Glomerular endothelial cell (primary cell): ENCODE data around the gene PHRF1. TPM values are rescaled to one million over a fixed set of nuclear protein-coding genes. Genes with fewer than 3 reads are reported as not detected.

ENCODE experiments used
- DNase-seq: peaks from one replicate; pipeline ENCODE4 v3.0.0-alpha.2; 2011; ENCODE audit warnings: low read depth, low spot score; ENCODE audit errors: extremely low read depth
- total RNA-seq: library from RNA; depleted of rRNA; stranded (reverse); fragments of >200 nt; gene quantifications from 2 replicates; pipeline ENCODE4 v1.2.3, GENCODE V29; 2015

Gene PHRF1
- total RNA-seq: 22.4 and 46.5 TPM in 2 replicates

GRCh38 chr11:575996-576768 lies at the start of gene PHRF1:
PHRF1 (plus strand) TSS chr11:576470; CDS start chr11:581513, 5,043 bp downstream.
- DNase-seq: peak; percentile 72

GRCh38 chr11:528166-528814 lies 48.0 kb upstream of the PHRF1 start:
- DNase-seq: no peak

- no peak for DNase-seq
These were observed 47.2 kb upstream of the PHRF1 start for GRCh38 chr11:528815-529727.

DNA sequence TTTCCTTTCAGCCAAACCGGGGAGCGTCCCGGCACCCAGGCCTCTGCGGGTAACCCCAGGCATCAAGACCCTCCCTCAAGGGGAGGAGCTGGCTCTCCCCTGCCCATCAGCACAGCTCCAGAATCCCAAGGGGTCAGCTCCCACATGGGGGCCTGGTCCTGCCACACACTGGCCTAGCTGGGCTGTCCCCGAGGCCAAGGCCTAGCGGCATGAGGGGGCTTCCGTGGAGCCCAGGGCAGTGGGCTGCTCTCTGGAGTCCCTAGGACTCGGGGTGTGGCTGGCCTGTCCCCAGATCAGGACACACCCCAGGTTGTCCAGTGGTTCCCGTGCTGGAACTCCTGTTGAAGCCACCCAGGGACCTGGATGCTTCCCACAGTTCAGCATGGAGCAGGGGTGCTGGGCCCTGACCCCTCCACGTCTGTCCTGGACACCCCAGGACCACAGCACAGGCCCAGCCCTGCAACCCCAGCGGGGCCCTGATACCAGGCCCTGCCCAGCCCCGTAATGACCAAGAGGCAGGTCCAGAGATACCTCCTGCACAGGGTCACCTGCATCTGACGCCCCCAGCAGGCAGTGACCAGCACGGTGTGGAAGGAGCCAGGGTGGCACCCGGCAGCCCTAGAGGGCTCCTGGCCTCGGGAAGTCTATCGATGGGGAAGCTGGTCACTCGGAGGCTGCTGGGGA lies 46.4 kb upstream of the PHRF1 start:
- no peak for DNase-seq

DNA sequence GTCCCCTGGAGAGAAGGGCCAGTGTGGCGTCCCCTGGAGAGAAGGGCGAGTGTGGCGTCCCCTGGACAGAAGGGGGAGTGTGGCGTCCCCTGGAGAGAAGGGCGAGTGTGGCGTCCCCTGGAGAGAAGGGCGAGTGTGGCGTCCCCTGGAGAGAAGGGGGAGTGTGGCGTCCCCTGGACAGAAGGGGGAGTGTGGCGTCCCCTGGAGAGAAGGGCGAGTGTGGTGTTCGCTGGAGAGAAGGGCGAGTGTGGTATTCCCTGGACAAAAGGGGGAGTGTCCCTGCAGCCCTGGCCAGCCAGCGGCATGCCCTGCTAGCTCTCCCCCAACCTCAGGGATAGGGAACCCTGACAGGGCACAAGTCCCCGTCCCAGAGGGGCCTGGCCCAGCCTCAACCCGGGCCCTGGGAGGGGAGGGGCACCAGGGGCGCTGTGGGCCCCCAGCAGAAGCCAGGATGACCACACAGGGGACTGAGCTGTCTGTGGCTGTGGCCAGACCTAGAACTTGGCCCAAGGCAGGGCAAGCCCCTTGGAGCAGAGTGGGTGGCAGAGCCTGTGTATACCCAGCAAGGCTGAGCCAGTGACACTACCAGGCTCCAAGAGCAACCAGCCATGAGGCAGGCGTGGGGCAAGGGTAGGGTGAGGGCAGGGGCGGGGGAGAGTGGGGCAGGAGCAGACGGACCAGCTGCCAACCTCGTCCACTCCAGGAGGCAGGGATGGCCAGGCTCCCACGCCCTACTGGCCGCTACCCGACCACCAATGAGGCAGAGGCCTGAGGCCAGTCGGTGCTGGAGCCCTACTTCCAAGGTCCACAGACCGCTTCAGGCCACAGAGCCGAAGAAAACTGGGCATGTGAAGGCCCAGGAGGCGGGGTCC lies 45.1 kb upstream of the PHRF1 start:
- no peak for DNase-seq

- DNase-seq: no peak
These were observed 44.2 kb upstream of the PHRF1 start for GRCh38 chr11:531919-532526.

DNA sequence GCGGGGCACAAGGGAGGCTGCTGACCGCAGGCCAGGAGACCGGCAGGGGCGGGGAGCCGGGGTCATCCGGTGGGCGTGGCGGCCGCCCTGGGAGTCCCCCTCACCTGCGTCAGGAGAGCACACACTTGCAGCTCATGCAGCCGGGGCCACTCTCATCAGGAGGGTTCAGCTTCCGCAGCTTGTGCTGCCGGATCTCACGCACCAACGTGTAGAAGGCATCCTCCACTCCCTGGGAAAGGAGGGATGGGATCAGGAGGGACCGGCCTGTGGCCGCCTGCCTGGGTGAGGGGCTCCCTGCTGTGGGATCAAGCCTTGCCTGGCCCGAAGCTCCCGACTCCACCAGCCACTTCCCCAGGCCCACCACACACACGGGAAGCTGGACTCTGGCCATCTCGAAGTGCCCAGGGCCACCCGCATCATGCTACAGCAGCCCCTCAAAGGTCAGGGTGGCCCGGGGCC lies 43.7 kb upstream of the PHRF1 start:
- DNase-seq: no peak

DNA sequence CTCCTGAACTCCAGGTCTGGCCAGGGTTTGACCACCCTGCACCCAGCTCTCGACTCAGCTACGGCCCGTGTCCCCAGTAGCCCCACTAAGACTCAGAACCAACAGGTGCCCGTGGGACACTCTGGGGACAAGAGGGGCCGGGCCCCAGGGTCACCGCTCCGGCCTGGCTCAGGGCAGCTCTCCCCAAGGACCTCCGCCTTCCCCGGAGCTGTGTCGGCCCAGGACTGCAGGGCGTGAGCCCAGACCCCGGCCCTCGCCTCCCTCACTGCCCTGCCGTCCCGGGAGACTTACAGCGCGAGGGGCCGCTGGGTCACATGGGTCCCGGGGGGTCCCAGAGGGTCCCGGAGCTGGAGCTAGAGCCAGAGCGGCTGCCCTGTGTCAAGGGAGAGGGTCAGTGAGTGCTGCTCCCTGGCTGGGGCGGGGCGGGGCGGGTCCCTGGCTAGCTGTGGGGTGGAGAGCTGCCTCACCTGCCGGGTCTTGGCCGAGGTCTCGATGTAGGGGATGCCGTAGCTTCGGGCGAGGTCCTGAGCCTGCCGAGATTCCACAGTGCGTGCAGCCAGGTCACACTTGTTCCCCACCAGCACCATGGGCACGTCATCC lies 43.2 kb upstream of the PHRF1 start:
- no peak for DNase-seq

DNA sequence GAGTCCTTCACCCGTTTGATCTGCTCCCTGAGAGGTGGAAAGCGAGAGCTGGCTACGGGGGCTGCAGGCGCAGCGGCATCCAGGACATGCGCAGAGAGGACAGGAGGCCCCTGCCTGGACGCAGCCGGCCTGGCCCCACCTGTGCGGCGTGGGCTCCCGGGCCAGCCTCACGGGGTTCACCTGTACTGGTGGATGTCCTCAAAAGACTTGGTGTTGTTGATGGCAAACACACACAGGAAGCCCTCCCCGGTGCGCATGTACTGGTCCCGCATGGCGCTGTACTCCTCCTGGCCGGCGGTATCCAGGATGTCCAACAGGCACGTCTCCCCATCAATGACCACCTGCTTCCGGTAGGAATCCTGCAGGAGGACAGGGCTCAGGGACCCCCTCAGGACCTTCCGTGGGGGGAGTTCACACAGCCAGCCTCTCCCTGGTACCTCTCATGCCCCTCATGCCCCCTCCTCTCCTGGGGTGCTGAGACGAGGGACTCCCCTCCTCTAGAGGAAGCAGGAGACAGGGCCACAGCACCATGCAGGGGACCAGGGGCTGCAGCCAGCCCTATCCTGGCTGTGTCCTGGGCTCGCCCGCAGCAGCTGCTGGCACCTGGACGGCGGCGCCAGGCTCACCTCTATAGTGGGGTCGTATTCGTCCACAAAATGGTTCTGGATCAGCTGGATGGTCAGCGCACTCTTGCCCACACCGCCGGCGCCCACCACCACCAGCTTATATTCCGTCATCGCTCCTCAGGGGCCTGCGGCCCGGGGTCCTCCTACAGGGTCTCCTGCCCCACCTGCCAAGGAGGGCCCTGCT lies 42.5 kb upstream of the PHRF1 start:
- no peak for DNase-seq

GRCh38 chr11:534396-535209 lies 41.7 kb upstream of the PHRF1 start:
- DNase-seq: no peak

DNA sequence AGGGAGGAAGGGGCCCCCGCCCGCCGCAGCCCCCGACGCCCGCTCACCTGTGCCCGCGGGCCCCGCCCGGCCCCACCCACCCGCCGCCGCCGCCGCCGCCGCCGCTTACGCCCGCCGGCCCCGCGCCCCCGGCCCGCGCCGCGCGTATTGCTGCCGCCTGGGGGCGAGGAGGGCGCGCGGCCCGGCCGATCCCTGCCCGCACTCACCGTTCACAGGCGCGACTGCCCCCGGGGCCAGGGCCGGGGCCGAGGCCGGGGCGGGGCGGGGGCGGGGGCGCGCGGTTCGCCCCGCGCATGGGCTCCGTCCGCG lies 41.1 kb upstream of the PHRF1 start:
- DNase-seq: no peak

GRCh38 chr11:535519-536454 lies 40.5 kb upstream of the PHRF1 start, which contains the start of gene HRAS:
HRAS (minus strand) TSS chr11:535576.
- peak; percentile 14 for DNase-seq

DNA sequence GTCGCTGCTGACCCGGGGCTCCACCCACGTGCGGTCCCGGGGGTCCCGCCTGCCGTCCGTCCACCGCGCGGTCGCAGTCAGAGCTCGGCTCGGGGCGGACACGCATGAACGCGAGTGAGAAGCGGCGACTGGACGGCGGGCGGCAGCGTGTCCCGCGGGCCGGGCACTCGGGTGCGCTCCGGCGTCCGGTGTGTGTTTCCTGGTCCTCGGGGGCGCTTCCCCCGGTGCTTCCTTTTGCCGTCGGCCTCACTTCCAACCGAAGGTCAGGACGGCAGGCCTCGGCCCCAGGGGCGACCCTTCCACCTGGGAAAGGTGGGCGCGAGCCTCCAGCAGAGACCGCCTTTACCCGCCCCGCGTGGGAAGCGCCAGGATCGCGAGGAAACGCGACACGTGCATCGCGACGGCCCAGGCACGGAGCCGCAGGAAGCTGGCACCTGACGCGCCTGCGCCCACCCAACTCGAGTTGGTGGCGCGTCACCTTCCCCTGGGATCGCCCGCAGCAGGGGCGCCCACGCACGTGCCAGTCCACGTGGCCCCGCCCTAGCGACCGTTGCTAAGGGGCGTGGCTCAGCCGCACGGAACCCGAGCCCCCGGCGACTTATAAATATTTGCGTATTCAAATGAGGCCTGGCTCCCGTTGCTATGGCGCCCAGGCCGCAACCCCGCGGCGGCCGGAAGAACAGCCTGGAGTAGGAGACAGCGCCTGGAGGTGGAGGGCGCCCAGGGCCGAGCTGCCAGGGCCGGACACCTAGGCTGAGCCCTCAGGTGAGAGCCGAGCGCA lies 39.2 kb upstream of the PHRF1 start, which contains the start of gene LRRC56:
Gene LRRC56, plus strand, starts transcription at position 687 of the 781 bp plus-strand sequence. CDS start 3,158 bp downstream, outside the sequence.
- DNase-seq: no peak

DNA sequence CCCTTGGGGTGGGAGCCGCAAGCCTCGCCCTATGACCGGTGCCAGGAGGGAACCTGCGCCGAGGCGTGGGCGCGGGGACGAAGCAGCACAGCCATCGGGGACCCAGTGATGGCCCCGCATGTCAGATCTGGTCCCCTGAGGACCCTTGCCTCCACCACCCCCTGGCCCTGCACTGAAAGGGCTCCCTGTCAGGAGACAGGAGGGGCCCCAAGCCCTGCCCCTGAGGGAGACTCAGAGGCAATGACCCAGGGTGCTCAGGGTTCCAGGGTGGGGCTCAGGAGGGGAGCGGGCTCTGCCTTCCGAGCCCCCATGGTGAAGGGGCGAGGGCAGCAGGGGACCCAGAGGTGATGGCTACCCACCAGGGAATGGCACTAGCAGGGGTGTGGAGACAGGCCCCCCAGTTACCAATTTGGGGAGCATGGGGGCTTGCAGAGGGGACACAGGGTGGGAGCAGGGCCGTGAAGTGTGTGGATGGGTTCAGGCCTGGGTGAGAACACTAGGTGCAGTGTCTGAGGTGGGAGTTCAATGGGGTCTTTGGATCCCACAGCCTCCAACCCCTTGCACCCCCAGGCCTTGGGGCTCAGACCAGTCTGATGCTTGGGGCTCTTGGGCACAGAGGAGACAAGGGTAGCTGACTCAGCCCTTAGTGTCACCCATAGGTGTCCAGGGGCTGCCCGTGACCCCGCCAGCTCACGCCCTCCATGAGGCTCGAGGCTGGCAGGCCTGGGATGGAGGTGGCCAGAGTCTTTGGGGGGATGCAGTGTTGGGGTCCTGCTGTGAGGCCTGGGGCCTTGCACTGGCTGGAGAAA lies 38.4 kb upstream of the PHRF1 start:
- no peak for DNase-seq
